ENCODE data around the gene SLC16A6. TPM values are rescaled to one million over a fixed set of nuclear protein-coding genes. Genes with fewer than 3 reads are reported as not detected.

The SLC16A6 gene
- total and polyA plus RNA-seq, 2 of the 4 experiments (the other 2 are of a cell fraction): 0.22 to 0.54 TPM

GRCh38 chr17:68294617-68295016, 3.7 kb upstream of the SLC16A6 start:
- in situ Hi-C loops (cut with MboI; ENCODE audit: low sequenced_read_pairs) (no loop called here), dilution Hi-C loops (cut with HindIII; ENCODE audit: low sequenced_read_pairs, unreplicated experiment) (no loop called here), intact Hi-C loops (cut with micrococcal nuclease) (loop anchor here (5.0 kb wide), 1 partner anchor 88 kb away; no protein-coding TSS in a partner anchor)
- ChIA-PET CTCF (no interaction called here), POLR2A (ENCODE audit: unreplicated experiment) (interaction anchor here (0.5 kb wide), 1 partner anchor 1729 kb away, joined by 13 read pairs; no protein-coding TSS in a partner anchor)
- Histone ChIP-seq H2BK20ac (ENCODE audit: low read depth, low read length) (no peak overlapping the region), H3K23ac (ENCODE audit: low read depth, low read length) (no peak overlapping the region), H4K91ac (ENCODE audit: insufficient read depth, low read depth, low read length) (no peak overlapping the region), H3K4me3 (ENCODE audit: insufficient read depth, low read depth, low read length) (no peak overlapping the region), H3K9me3 (ENCODE audit: control insufficient read depth, insufficient read depth, low read length) (no peaks in the 10 kb centered on the region; the same call in 1 of the 2 replicates), H4K8ac (ENCODE audit: low read depth in 2 of 2, low read length in 2 of 2) (no peak overlapping the region), H2AK9ac (replicated peaks; ENCODE audit: low read depth, low read length, poor library complexity) (no peak overlapping the region), H3K56ac (ENCODE audit: extremely low read depth, insufficient read depth, low read length) (no peak overlapping the region), H4K5ac (ENCODE audit: low read depth, low read length) (no peak overlapping the region), H3K9ac (ENCODE audit: low read depth, low read length) (no peak overlapping the region), H2AK5ac (ENCODE audit: low read depth, low read length) (no peak overlapping the region), H2AFZ (replicated peaks; ENCODE audit: low read length, poor library complexity) (no peak overlapping the region), H3K18ac (ENCODE audit: low read depth, low read length) (no peak overlapping the region), H3K4me2 (ENCODE audit: low read depth, low read length) (no peak overlapping the region), H2BK5ac (ENCODE audit: low read depth, low read length, poor library complexity, severe bottlenecking) (no peak overlapping the region), H4K20me1 (ENCODE audit: insufficient read depth, low read length) (no peaks in the 10 kb centered on the region; the same call in 1 of the 2 replicates), H3K27ac (ENCODE audit: insufficient read depth, low read length) (no peak overlapping the region), H2BK15ac (ENCODE audit: low read depth, low read length) (no peak overlapping the region), H3K4ac (ENCODE audit: low read depth, low read length) (no peak overlapping the region), H2BK120ac (ENCODE audit: low read depth, low read length) (no peak overlapping the region), H3K36me3 (ENCODE audit: control insufficient read depth, insufficient read depth, low read length) (no peaks in the 10 kb centered on the region), H3K9me1 (ENCODE audit: insufficient read depth, low read length) (no peaks in the 10 kb centered on the region), H3K4me1 (ENCODE audit: control insufficient read depth, insufficient read depth, low read length) (peaks cover 5% of the 10 kb centered on the region), H3K79me1 (ENCODE audit: low read depth in 1 of 2, low read length in 2 of 2) (no peaks in the 10 kb centered on the region), H3K27me3 (ENCODE audit: control insufficient read depth, insufficient read depth, low read length) (peaks cover 22% of the 10 kb centered on the region), H3K14ac (replicated peaks; ENCODE audit: low read depth, low read length) (no peak overlapping the region)
- 67% methylated on average over 1 of the region's 4 CpGs; no CpG with 5 or more reads in 1 of the 2 experiments for WGBS, 2 experiments (ENCODE audit: extremely low coverage in 2 of 2, insufficient read length in 1 of 2)
- BruUV-seq (replicated peaks): no TSS peak
- no peak for ATAC-seq (ENCODE audit: low read depth)
- TF ChIP-seq CHD1 (IDR thresholded peaks at IDR 0.05; ENCODE audit: low read depth, low read length) (no peak), POLR2A (IDR thresholded peaks at IDR 0.05; ENCODE audit: low read depth, low read length) (no peak), MAZ (IDR thresholded peaks at IDR 0.05; ENCODE audit: borderline replicate concordance, low read depth, low read length) (no peak), MXI1 (IDR thresholded peaks at IDR 0.05; ENCODE audit: borderline replicate concordance, low read depth, low read length) (no peak), RFX5 (IDR thresholded peaks at IDR 0.05; ENCODE audit: low read depth, low read length) (no peak), CTCF (conservative IDR thresholded peaks at IDR 0.05; ENCODE audit: low read depth, low read length) (no peak), CEBPB (IDR thresholded peaks at IDR 0.05; ENCODE audit: low read depth, low read length) (no peak), RCOR1 (IDR thresholded peaks at IDR 0.05; ENCODE audit: insufficient replicate concordance, low read length) (no peak), FOS (IDR thresholded peaks at IDR 0.05; ENCODE audit: low read depth, low read length) (no peak), BHLHE40 (IDR thresholded peaks at IDR 0.05; ENCODE audit: low read depth, low read length) (no peak), USF2 (IDR thresholded peaks at IDR 0.05; ENCODE audit: low read depth, low read length) (no peak)
- DNase-seq: no peak
